DOHH2 (cell line): ENCODE data around the gene REEP3.
"Not testable (repeated sequence)": the region's sequence is repeated elsewhere in the genome, so short reads cannot be mapped to it uniquely, and the experiment has no call there.

ENCODE experiments used
- H3F3A ChIP-seq: fragments of 200-600 bp; sonication (generic), shearing (Covaris generic); 2 replicates; pipeline ENCODE4 v1.6.0; 2016; ENCODE audit warnings: antibody characterized with exemption, mild to moderate bottlenecking; ENCODE audit not compliant: control insufficient read depth, insufficient read depth
- H3K27ac ChIP-seq: fragments of 200-600 bp; sonication (generic); 2 replicates; pipeline ENCODE4 v1.5.1; 2014; ENCODE audit warnings: low read depth, mild to moderate bottlenecking, low read length, moderate library complexity
- H3K27me3 ChIP-seq: fragments of 200-600 bp; sonication (generic); 2 replicates; pipeline ENCODE4 v1.6.1; 2014; ENCODE audit warnings: mild to moderate bottlenecking, low read length, mixed read lengths; ENCODE audit not compliant: control insufficient read depth
- H3K36me3 ChIP-seq: fragments of 200-600 bp; sonication (generic); 2 replicates; pipeline ENCODE4 v1.6.1; 2014; ENCODE audit warnings: mild to moderate bottlenecking, low read length, moderate library complexity, mixed read lengths; ENCODE audit not compliant: control insufficient read depth
- H3K4me1 ChIP-seq: fragments of 200-600 bp; sonication (generic); 2 replicates; pipeline ENCODE4 v1.6.1; 2014; ENCODE audit warnings: mild to moderate bottlenecking, low read length, mixed read lengths; ENCODE audit not compliant: control insufficient read depth
- H3K4me2 ChIP-seq: fragments of 200-600 bp; sonication (generic); 2 replicates; pipeline ENCODE4 v1.6.0; 2014; ENCODE audit warnings: mild to moderate bottlenecking, low read length, moderate library complexity
- H3K4me3 ChIP-seq: fragments of 200-600 bp; sonication (generic); 2 replicates; pipeline ENCODE4 v1.5.1; 2014; ENCODE audit warnings: mild to moderate bottlenecking, low read length, mixed read lengths
- H3K79me2 ChIP-seq: fragments of 200-600 bp; sonication (generic); 2 replicates; pipeline ENCODE4 v1.6.1; 2014; ENCODE audit warnings: mild to moderate bottlenecking, low read length, mixed read lengths; ENCODE audit not compliant: control insufficient read depth
- H3K9me2 ChIP-seq: fragments of 200-600 bp; sonication (generic); replicated peaks from 2 replicates; pipeline ENCODE4 v1.6.1; 2014; ENCODE audit warnings: mild to moderate bottlenecking, low read length, mixed read lengths; ENCODE audit not compliant: control insufficient read depth
- H3K9me3 ChIP-seq: fragments of 200-600 bp; sonication (generic); 2 replicates; pipeline ENCODE4 v1.6.1; 2014; ENCODE audit warnings: antibody characterized with exemption, low read length, mixed read lengths; ENCODE audit not compliant: control insufficient read depth, insufficient read depth
- H4K20me1 ChIP-seq: fragments of 200-600 bp; sonication (generic); 2 replicates; pipeline ENCODE4 v1.6.0; 2014; ENCODE audit warnings: low read depth, mild to moderate bottlenecking, antibody characterized with exemption, low read length, moderate library complexity; ENCODE audit not compliant: control insufficient read depth, insufficient read depth
- CTCF ChIP-seq: fragments of 200-600 bp; sonication (generic); IDR thresholded peaks from one replicate; pipeline ENCODE4 v1.5.1; 2014; ENCODE audit warnings: antibody characterized with exemption, mild to moderate bottlenecking, low read depth, low read length; ENCODE audit not compliant: poor library complexity, severe bottlenecking
- EZH2phosphoT487 ChIP-seq: fragments of 200-600 bp; sonication (generic); IDR thresholded peaks from 2 replicates; pipeline ENCODE4 v1.6.1; 2017; ENCODE audit warnings: borderline replicate concordance, mild to moderate bottlenecking, antibody characterized with exemption, low read length, moderate library complexity, mixed read lengths

Gene REEP3

DNA sequence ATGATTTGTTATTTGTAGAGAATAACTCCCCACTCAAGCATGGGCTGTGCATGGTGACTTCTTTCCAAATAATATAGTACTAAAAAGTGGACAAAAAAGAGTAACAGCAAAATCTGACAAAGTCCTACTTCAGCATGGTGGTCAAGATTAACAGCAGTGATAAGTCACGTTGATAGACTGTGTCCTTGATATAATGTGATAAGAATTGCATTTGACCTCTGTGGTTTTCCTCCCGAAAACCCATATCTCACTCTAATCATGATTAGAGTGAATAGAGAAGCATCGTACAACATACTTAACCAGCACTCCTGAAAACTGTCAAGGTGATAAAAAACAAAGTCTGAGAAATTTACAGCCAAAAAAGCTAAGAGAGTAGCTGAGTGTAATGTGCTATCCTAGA, 42.4 kb downstream of the REEP3 start:
- no peaks in the 10 kb centered on the region for H3K36me3 ChIP-seq
- no peaks in the 10 kb centered on the region for H4K20me1 ChIP-seq
- H3K4me1 ChIP-seq: no peaks in the 10 kb centered on the region
- no peak overlapping the region for H3K4me3 ChIP-seq
- no peak for TF ChIP-seq EZH2phosphoT487
- TF ChIP-seq CTCF: no peak
- no peaks in the 10 kb centered on the region for H3K9me3 ChIP-seq
- no peak overlapping the region for H3K4me2 ChIP-seq
- no peaks in the 10 kb centered on the region for H3K27me3 ChIP-seq
- no peaks in the 10 kb centered on the region for H3K79me2 ChIP-seq
- H3K9me2 ChIP-seq: no peaks in the 10 kb centered on the region
- no peaks in the 10 kb centered on the region for H3F3A ChIP-seq
- H3K27ac ChIP-seq: no peak overlapping the region

GRCh38 chr10:63564731-63565130, 43.5 kb downstream of the REEP3 start:
- H3K36me3 ChIP-seq, H4K20me1 ChIP-seq, H3K27me3 ChIP-seq, H3K4me3 ChIP-seq, H3K4me2 ChIP-seq, H3K79me2 ChIP-seq, H3K9me2 ChIP-seq, H3K9me3 ChIP-seq, H3F3A ChIP-seq, H3K27ac ChIP-seq, H3K4me1 ChIP-seq: not testable (repeated sequence)

GRCh38 chr10:63573068-63573697, 52.0 kb downstream of the REEP3 start:
- TF ChIP-seq CTCF (no peak), EZH2phosphoT487 (no peak)
- no peak overlapping the region for H3K27ac ChIP-seq
- no peaks in the 10 kb centered on the region for H3K9me2 ChIP-seq
- H3K79me2 ChIP-seq: no peaks in the 10 kb centered on the region
- no peaks in the 10 kb centered on the region; the same call in 1 of the 2 replicates for H3K36me3 ChIP-seq
- H4K20me1 ChIP-seq: no peaks in the 10 kb centered on the region
- no peak overlapping the region for H3K4me3 ChIP-seq
- H3K4me2 ChIP-seq: no peak overlapping the region
- H3K4me1 ChIP-seq: no peaks in the 10 kb centered on the region
- no peaks in the 10 kb centered on the region for H3F3A ChIP-seq
- no peaks in the 10 kb centered on the region for H3K9me3 ChIP-seq
- no peaks in the 10 kb centered on the region for H3K27me3 ChIP-seq

DNA sequence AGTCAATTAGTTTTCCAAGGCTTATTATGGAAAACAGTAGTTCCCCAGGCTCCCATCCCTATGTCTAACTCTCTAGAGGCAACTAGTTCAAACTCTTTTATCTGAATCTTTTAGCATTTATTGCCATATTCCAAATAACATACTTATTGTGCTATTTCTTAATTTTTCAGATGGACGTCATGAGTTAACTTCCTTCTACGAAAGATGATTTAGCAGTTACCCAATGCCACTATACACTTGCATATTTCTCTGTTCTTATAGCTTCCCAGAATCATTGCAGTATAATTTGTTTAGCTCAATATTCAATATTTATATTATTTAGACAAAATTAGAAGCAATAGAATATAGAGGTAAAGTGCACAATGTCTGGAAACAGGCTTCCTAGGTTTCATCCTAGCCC, 52.8 kb downstream of the REEP3 start:
- Histone ChIP-seq H3K79me2 (no peaks in the 10 kb centered on the region), H3K36me3 (no peaks in the 10 kb centered on the region; the same call in 1 of the 2 replicates), H4K20me1 (no peaks in the 10 kb centered on the region), H3F3A (no peaks in the 10 kb centered on the region), H3K9me2 (no peaks in the 10 kb centered on the region), H3K4me2 (no peak overlapping the region), H3K4me1 (no peaks in the 10 kb centered on the region), H3K27ac (no peak overlapping the region), H3K27me3 (no peaks in the 10 kb centered on the region), H3K9me3 (no peaks in the 10 kb centered on the region), H3K4me3 (no peak overlapping the region)
- no peak for TF ChIP-seq CTCF
- TF ChIP-seq EZH2phosphoT487: no peak
